Common myeloid progenitor, CD34-positive (primary cell): Measurements from ENCODE around the gene MEIS2.

ENCODE experiments used
- CTCF ChIA-PET: fragments of 350-600 bp; sonication (Branson Sonifier 250); formaldehyde crosslinking; loops from one replicate; lab custom pipeline; 2021; ENCODE audit warnings: antibody characterized with exemption; lab: Charles Lee
- POLR2A ChIA-PET: fragments of 350-600 bp; sonication (Branson Sonifier 250); formaldehyde crosslinking; loops from one replicate; lab custom pipeline; 2021; ENCODE audit warnings: antibody characterized with exemption; lab: Charles Lee
- DNase-seq, 3 donors: peaks; one replicate each; pipeline versions ENCODE4 v3.0.0 to v3.0.0-alpha.2; 2013
- H3K27ac ChIP-seq, 2 experiments: 1 replicate in 1 of 2; 2 replicates in 1 of 2; pipeline ENCODE4 v1.7.0; 2013; ENCODE audit warnings: inconsistent platforms in 2 of 2, low read length in 2 of 2, mild to moderate bottlenecking in 2 of 2, low read depth in 1 of 2, moderate library complexity in 1 of 2; ENCODE audit not compliant: severe bottlenecking in 2 of 2, insufficient read depth in 1 of 2, poor library complexity in 1 of 2
- H3K27me3 ChIP-seq, 5 experiments: replicated peaks in 2 of 5; 1 replicate in 3 of 5; 2 replicates in 2 of 5; pipeline versions ENCODE4 v1.6.1 to v1.7.0; 2013; ENCODE audit warnings: low read length in 4 of 5, mild to moderate bottlenecking in 2 of 5, moderate library complexity in 2 of 5, inconsistent platforms in 1 of 5; ENCODE audit not compliant: insufficient read depth in 5 of 5, control insufficient read depth in 4 of 5
- H3K36me3 ChIP-seq, 4 experiments: 1 replicate in 2 of 4; 2 replicates in 2 of 4; pipeline versions ENCODE4 v1.6.1 to v1.7.0; 2013; ENCODE audit warnings: low read length in 3 of 4, control low read depth in 1 of 4, mild to moderate bottlenecking in 1 of 4; ENCODE audit not compliant: control insufficient read depth in 4 of 4, insufficient read depth in 4 of 4
- H3K4me1 ChIP-seq, 4 experiments: 1 replicate in 3 of 4; 2 replicates in 1 of 4; pipeline versions ENCODE4 v1.6.1 to v1.7.1; 2013; ENCODE audit warnings: low read length in 3 of 4, mild to moderate bottlenecking in 3 of 4, control low read depth in 1 of 4, inconsistent platforms in 1 of 4, moderate library complexity in 1 of 4; ENCODE audit not compliant: control insufficient read depth in 4 of 4, insufficient read depth in 4 of 4; ENCODE audit errors: control extremely low read depth in 1 of 4
- H3K4me3 ChIP-seq, 7 experiments: 1 replicate in 4 of 7; 2 replicates in 3 of 7; pipeline versions ENCODE4 v1.5.1 to v1.7.0; 2013; ENCODE audit warnings: mild to moderate bottlenecking in 7 of 7, low read length in 6 of 7, moderate library complexity in 6 of 7, inconsistent platforms in 2 of 7, low read depth in 2 of 7, control low read depth in 1 of 7; ENCODE audit not compliant: insufficient read depth in 4 of 7, control insufficient read depth in 1 of 7; ENCODE audit errors: extremely low read depth in 1 of 7
- H3K9me3 ChIP-seq, 5 experiments: 1 replicate in 4 of 5; 2 replicates in 1 of 5; pipeline versions ENCODE4 v1.6.1 to v1.7.1; 2013; ENCODE audit warnings: low read length in 4 of 5, mild to moderate bottlenecking in 2 of 5, inconsistent platforms in 1 of 5, low read depth in 1 of 5, moderate library complexity in 1 of 5; ENCODE audit not compliant: control insufficient read depth in 4 of 5, insufficient read depth in 2 of 5; ENCODE audit errors: control extremely low read depth in 1 of 5
- WGBS: methylation state at CpG from one replicate; pipeline ENCODE4 v1.1.5; 2013; ENCODE audit not compliant: insufficient coverage; 5-methylcytosine and 5-hydroxymethylcytosine counted together

The MEIS2 gene

GRCh38 chr15:36907295-36907694 lies 193.1 kb downstream of the MEIS2 start:
- no peaks in the 10 kb centered on the region for H3K36me3 ChIP-seq
- POLR2A ChIA-PET, result no interaction called here
- DNase-seq, result no peak
- no peaks in the 10 kb centered on the region for H3K9me3 ChIP-seq
- no peak overlapping the region for H3K4me3 ChIP-seq
- no peaks in the 10 kb centered on the region for H3K4me1 ChIP-seq
- no peak overlapping the region for H3K27ac ChIP-seq
- 83% methylated on average over 2 of the region's 3 CpGs for WGBS
- CTCF ChIA-PET, result no interaction called here
- peaks cover 0 to 10% (median 9%) of the 10 kb centered on the region in 5 experiments for H3K27me3 ChIP-seq

- no peak for DNase-seq
- Histone ChIP-seq H3K36me3 (no peaks in the 10 kb centered on the region), H3K27ac (no peak overlapping the region), H3K9me3 (no peaks in the 10 kb centered on the region), H3K4me1 (no peaks in the 10 kb centered on the region), H3K27me3 (peaks cover 2 to 16% (median 10%) of the 10 kb centered on the region in 5 experiments), H3K4me3 (no peak overlapping the region)
- ChIA-PET CTCF (interaction anchor here (0.7 kb wide), 1 partner anchor 15 kb away, joined by 3 read pairs; no protein-coding TSS in a partner anchor), POLR2A (no interaction called here)
- 89% methylated on average over 5 of the region's 5 CpGs for WGBS
Measured at GRCh38 chr15:36905908-36906307, 194.4 kb downstream of the MEIS2 start.

- CTCF ChIA-PET, result no interaction called here
- H3K9me3 ChIP-seq, result no peaks in the 10 kb centered on the region
- H3K36me3 ChIP-seq, result no peaks in the 10 kb centered on the region
- no peak for DNase-seq
- H3K4me3 ChIP-seq, result no peak overlapping the region
- H3K4me1 ChIP-seq, result no peaks in the 10 kb centered on the region
- WGBS, result 92% methylated on average over 2 of the region's 3 CpGs
- peaks cover 2 to 18% (median 13%) of the 10 kb centered on the region in 5 experiments for H3K27me3 ChIP-seq
- no peak overlapping the region for H3K27ac ChIP-seq
- POLR2A ChIA-PET, result interaction anchor here (0.6 kb wide), 1 partner anchor 1327 kb away, joined by 3 read pairs; no protein-coding TSS in a partner anchor
Measured at GRCh38 chr15:36904715-36905114, 195.6 kb downstream of the MEIS2 start.

- peaks cover 2 to 16% (median 13%) of the 10 kb centered on the region in 5 experiments for H3K27me3 ChIP-seq
- ChIA-PET CTCF (no interaction called here), POLR2A (no interaction called here)
- no peak for DNase-seq
- H3K4me1 ChIP-seq, result no peaks in the 10 kb centered on the region
- no peaks in the 10 kb centered on the region for H3K36me3 ChIP-seq
- no peaks in the 10 kb centered on the region for H3K9me3 ChIP-seq
- H3K4me3 ChIP-seq, result no peak overlapping the region
- no peak overlapping the region for H3K27ac ChIP-seq
- WGBS, result 95% methylated on average over 2 of the region's 5 CpGs
Measured at GRCh38 chr15:36903922-36904556, 196.3 kb downstream of the MEIS2 start.

- Histone ChIP-seq H3K4me1 (no peaks in the 10 kb centered on the region), H3K27ac (no peak overlapping the region), H3K4me3 (no peak overlapping the region), H3K36me3 (no peaks in the 10 kb centered on the region), H3K9me3 (no peaks in the 10 kb centered on the region), H3K27me3 (peaks cover 3 to 17% (median 16%) of the 10 kb centered on the region in 5 experiments)
- POLR2A ChIA-PET, result no interaction called here
- CTCF ChIA-PET, result no interaction called here
- no CpG with 5 or more reads among the region's 1 CpG for WGBS
- no peak for DNase-seq
Measured at GRCh38 chr15:36903195-36903594, 197.2 kb downstream of the MEIS2 start.

- H3K9me3 ChIP-seq, result no peaks in the 10 kb centered on the region
- no peaks in the 10 kb centered on the region for H3K4me1 ChIP-seq
- H3K27ac ChIP-seq, result no peak overlapping the region
- H3K27me3 ChIP-seq, result peaks cover 15 to 37% (median 23%) of the 10 kb centered on the region in 5 experiments
- POLR2A ChIA-PET, result no interaction called here
- no peak for DNase-seq
- no peaks in the 10 kb centered on the region for H3K36me3 ChIP-seq
- H3K4me3 ChIP-seq, result no peak overlapping the region
- CTCF ChIA-PET, result no interaction called here
- WGBS, result 84% methylated on average over 4 of the region's 4 CpGs
Measured at GRCh38 chr15:36901012-36901411, 199.3 kb downstream of the MEIS2 start.

- Histone ChIP-seq H3K36me3 (no peaks in the 10 kb centered on the region), H3K27ac (no peak overlapping the region), H3K27me3 (peaks cover 15 to 44% (median 24%) of the 10 kb centered on the region in 5 experiments), H3K9me3 (no peaks in the 10 kb centered on the region), H3K4me3 (no peak overlapping the region), H3K4me1 (no peaks in the 10 kb centered on the region)
- POLR2A ChIA-PET, result no interaction called here
- no peak for DNase-seq
- CTCF ChIA-PET, result no interaction called here
- WGBS, result no CpG with 5 or more reads among the region's 2 CpGs
Measured at GRCh38 chr15:36899696-36900095, 200.7 kb downstream of the MEIS2 start.
